Neutrophil (primary cell): ENCODE results near the gene P3H4.
"Not testable (repeated sequence)": the region's sequence is repeated elsewhere in the genome, so short reads cannot be mapped to it uniquely, and the experiment has no call there.

ENCODE experiments used
- H3K27ac ChIP-seq: fragments of 200-600 bp; sonication (generic); 2 replicates; pipeline ENCODE4 v1.5.1; 2016; ENCODE audit warnings: mild to moderate bottlenecking, moderate library complexity
- H3K27me3 ChIP-seq: fragments of 200-600 bp; sonication (generic); 2 replicates; pipeline ENCODE4 v1.6.0; 2016; ENCODE audit warnings: mild to moderate bottlenecking
- H3K36me3 ChIP-seq: fragments of 200-600 bp; sonication (generic); 2 replicates; pipeline ENCODE4 v1.5.1; 2017
- H3K4me1 ChIP-seq, 2 experiments: fragments of 200-600 bp in 1 of 2; sonication (generic) in 1 of 2; 1 replicate in 1 of 2; 2 replicates in 1 of 2; pipeline versions ENCODE4 v1.5.1 to v1.6.1; 2013 to 2016; ENCODE audit warnings: low read depth in 1 of 2, low read length in 1 of 2, mild to moderate bottlenecking in 1 of 2, moderate library complexity in 1 of 2; ENCODE audit not compliant: control insufficient read depth in 1 of 2, insufficient read depth in 1 of 2
- H3K4me3 ChIP-seq, 2 experiments: fragments of 200-600 bp in 1 of 2; sonication (generic) in 1 of 2; 1 replicate in 1 of 2; 2 replicates in 1 of 2; pipeline ENCODE4 v1.5.1; 2013 to 2016; ENCODE audit warnings: low read depth in 1 of 2, low read length in 1 of 2, mild to moderate bottlenecking in 1 of 2, moderate library complexity in 1 of 2
- H3K9me3 ChIP-seq: fragments of 200-600 bp; sonication (generic); 2 replicates; pipeline ENCODE4 v1.5.1; 2016
- CTCF ChIP-seq: fragments of 200-600 bp; sonication (generic); IDR thresholded peaks from 2 replicates; pipeline ENCODE4 v1.5.1; 2016; ENCODE audit warnings: antibody characterized with exemption

The P3H4 gene, protein sequence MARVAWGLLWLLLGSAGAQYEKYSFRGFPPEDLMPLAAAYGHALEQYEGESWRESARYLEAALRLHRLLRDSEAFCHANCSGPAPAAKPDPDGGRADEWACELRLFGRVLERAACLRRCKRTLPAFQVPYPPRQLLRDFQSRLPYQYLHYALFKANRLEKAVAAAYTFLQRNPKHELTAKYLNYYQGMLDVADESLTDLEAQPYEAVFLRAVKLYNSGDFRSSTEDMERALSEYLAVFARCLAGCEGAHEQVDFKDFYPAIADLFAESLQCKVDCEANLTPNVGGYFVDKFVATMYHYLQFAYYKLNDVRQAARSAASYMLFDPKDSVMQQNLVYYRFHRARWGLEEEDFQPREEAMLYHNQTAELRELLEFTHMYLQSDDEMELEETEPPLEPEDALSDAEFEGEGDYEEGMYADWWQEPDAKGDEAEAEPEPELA

GRCh38 chr17:41811549-41812380 lies at the start of gene P3H4:
Gene P3H4 (minus strand): TSS chr17:41811949. CDS start chr17:41811915, 34 bp downstream.
- Histone ChIP-seq H3K9me3 (no peaks in the 10 kb centered on the region), H3K36me3 (no peaks in the 10 kb centered on the region), H3K4me1 (peaks cover 15 to 18% of the 10 kb centered on the region in 2 experiments), H3K27ac (no peak within 1 kb of the TSS), H3K4me3 (peak within 1 kb of the TSS; percentile 47 to 53), H3K27me3 (peaks cover 69% of the 10 kb centered on the region)
- no peak for TF ChIP-seq CTCF

- Histone ChIP-seq H3K4me3 (no peak overlapping the region), H3K36me3 (no peaks in the 10 kb centered on the region), H3K4me1 (peaks cover 17% of the 10 kb centered on the region in 2 experiments), H3K9me3 (no peaks in the 10 kb centered on the region), H3K27me3 (no peaks in the 10 kb centered on the region), H3K27ac (no peak overlapping the region)
- no peak for TF ChIP-seq CTCF
Measured at GRCh38 chr17:41860254-41860931, 48.6 kb upstream of the P3H4 start.

DNA sequence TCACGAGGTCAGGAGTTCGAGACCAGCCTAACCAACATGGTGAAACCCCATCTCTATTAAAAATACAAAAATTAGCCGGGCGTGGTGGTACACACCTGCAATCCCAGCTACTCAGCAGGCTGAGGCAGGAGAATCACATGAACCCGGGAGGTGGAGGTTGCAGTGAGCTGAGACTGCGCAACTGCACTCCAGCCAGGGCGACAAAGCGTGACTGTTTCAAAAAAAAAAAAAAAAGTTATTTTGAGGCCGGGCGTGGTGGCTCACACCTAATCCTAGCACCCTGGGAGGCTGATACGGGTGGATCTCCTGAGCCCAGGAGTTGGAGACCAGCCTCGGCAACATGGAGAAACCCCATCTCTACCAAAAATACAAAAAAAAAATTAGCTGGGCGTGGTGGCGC lies 39.6 kb upstream of the P3H4 start:
- H3K36me3 ChIP-seq = peaks cover 28% of the 10 kb centered on the region
- not testable (repeated sequence) for H3K4me1 ChIP-seq, H3K27ac ChIP-seq, H3K9me3 ChIP-seq, H3K4me3 ChIP-seq, H3K27me3 ChIP-seq

- no peak for TF ChIP-seq CTCF
- Histone ChIP-seq H3K27ac (no peak overlapping the region), H3K4me3 (no peak overlapping the region), H3K27me3 (no peaks in the 10 kb centered on the region), H3K4me1 (no peaks in the 10 kb centered on the region), H3K36me3 (peaks cover 21% of the 10 kb centered on the region), H3K9me3 (no peaks in the 10 kb centered on the region)
Measured at GRCh38 chr17:41849251-41849990, 37.7 kb upstream of the P3H4 start.

- TF ChIP-seq CTCF = no peak
- Histone ChIP-seq H3K4me1 (no peaks in the 10 kb centered on the region), H3K27me3 (no peaks in the 10 kb centered on the region), H3K27ac (no peak overlapping the region), H3K36me3 (peaks cover 14% of the 10 kb centered on the region), H3K4me3 (no peak overlapping the region), H3K9me3 (no peaks in the 10 kb centered on the region)
Measured at GRCh38 chr17:41848788-41849187, 37.0 kb upstream of the P3H4 start.
